Bronchial epithelial cell (primary cell): ENCODE measurements around the gene EFL1. TPM values are rescaled to one million over a fixed set of nuclear protein-coding genes. Genes with fewer than 3 reads are reported as not detected.
A peak's percentile ranks its signal among the peaks of the same experiment; 100 is the strongest.

Experiments
- DNase-seq: peaks from one replicate; pipeline ENCODE4 v3.0.0-alpha.2; 2010; ENCODE audit warnings: low read depth
- FAIRE-seq: peaks from 2 replicates; lab custom pipeline; 2011; peaks lifted over from hg19 to GRCh38; lab: Jason Lieb, UNC
- H3K27me3 ChIP-seq: 2 replicates; pipeline ENCODE4 v1.5.1; 2011; ENCODE audit warnings: low read length; ENCODE audit not compliant: control insufficient read depth, insufficient read depth
- H3K36me3 ChIP-seq: 2 replicates; pipeline ENCODE4 v1.5.1; 2011; ENCODE audit warnings: low read length; ENCODE audit not compliant: control insufficient read depth, insufficient read depth
- H3K4me3 ChIP-seq: 2 replicates; pipeline ENCODE4 v1.5.1; 2011; ENCODE audit warnings: mild to moderate bottlenecking, low read depth, low read length, control low read depth
- CTCF ChIP-seq: IDR thresholded peaks from 2 replicates; pipeline ENCODE4 v1.5.1; 2011; ENCODE audit warnings: mild to moderate bottlenecking, moderate library complexity, low read length, control low read depth, inconsistent platforms; ENCODE audit not compliant: insufficient read depth, severe bottlenecking
- total RNA-seq: library from RNA; depleted of rRNA; stranded (reverse); fragments of >200 nt; gene quantifications from 2 replicates; pipeline ENCODE4 v1.2.1, GENCODE V29; 2014

EFL1 gene
- total RNA-seq, 1 donor from 2014 or later, result 28.2 TPM

- Histone ChIP-seq H3K36me3 (no peaks in the 10 kb centered on the region), H3K4me3 (no peak overlapping the region), H3K27me3 (no peaks in the 10 kb centered on the region)
- DNase-seq (no peak), FAIRE-seq (no peak)
- no peak for TF ChIP-seq CTCF
Measured at GRCh38 chr15:82181371-82181770, 81.2 kb downstream of the EFL1 start.

GRCh38 chr15:82178061-82178460 is 84.5 kb downstream of the EFL1 start:
- no peak for TF ChIP-seq CTCF
- FAIRE-seq, result no peak
- no peaks in the 10 kb centered on the region for H3K36me3 ChIP-seq
- no peaks in the 10 kb centered on the region for H3K27me3 ChIP-seq
- peak; percentile 87 for DNase-seq
- no peak overlapping the region for H3K4me3 ChIP-seq

DNA sequence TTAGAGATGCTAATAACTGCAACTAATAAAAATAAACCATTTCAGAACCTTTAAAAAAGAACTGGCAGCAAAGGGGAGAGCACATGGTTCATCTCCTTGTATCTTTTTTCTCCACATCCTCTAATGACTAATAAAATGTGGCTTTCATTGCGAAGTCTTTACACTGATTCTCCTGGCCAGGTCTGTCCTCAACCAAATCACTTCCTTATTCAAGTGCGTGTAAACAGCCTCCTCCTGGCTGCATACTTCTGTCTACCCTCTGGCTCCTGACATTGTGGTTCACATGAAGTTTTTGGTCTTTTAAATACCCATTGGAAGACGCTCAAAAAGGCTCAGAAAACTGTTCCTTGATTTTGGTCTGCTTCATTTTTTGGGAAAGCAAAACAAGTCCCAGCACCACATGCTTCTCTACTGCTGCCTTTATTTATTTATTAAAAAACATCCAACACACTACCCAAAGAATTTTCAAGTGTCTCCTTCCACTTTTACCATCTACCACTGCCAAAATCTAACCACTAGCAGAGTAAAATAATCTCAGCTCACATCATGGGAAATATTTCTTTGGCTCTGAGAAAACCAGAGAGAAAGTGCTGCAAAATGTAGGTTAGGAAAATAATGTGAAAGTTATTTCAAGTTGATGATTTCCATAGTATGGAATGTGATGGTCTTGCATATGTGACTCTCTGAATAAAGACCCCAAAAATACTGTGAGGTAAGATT is 85.1 kb downstream of the EFL1 start:
- Histone ChIP-seq H3K27me3 (no peaks in the 10 kb centered on the region), H3K36me3 (no peaks in the 10 kb centered on the region), H3K4me3 (no peak overlapping the region)
- FAIRE-seq (no peak), DNase-seq (peak; percentile 67)
- no peak for TF ChIP-seq CTCF

- FAIRE-seq, result no peak
- TF ChIP-seq CTCF, result no peak
- no peaks in the 10 kb centered on the region for H3K27me3 ChIP-seq
- no peak overlapping the region for H3K4me3 ChIP-seq
- DNase-seq, result peak; percentile 10
- H3K36me3 ChIP-seq, result no peaks in the 10 kb centered on the region
Measured at GRCh38 chr15:82176542-82176941, 86.0 kb downstream of the EFL1 start.

GRCh38 chr15:82174471-82175235 is 87.9 kb downstream of the EFL1 start:
- no peak for TF ChIP-seq CTCF
- FAIRE-seq, result no peak
- DNase-seq, result no peak
- Histone ChIP-seq H3K36me3 (no peaks in the 10 kb centered on the region), H3K27me3 (no peaks in the 10 kb centered on the region), H3K4me3 (no peak overlapping the region)
